ENCODE data around the gene PRDM4. TPM values are rescaled to one million over a fixed set of nuclear protein-coding genes. Genes with fewer than 3 reads are reported as not detected.
"Not testable (repeated sequence)": the region's sequence is repeated elsewhere in the genome, so short reads cannot be mapped to it uniquely, and the experiment has no call there.

The PRDM4 gene
- polyA plus RNA-seq, 10 donors = 14.7 to 21.0 (median 17.9) TPM

- DNase-seq = no peak
These were observed 13.6 kb upstream of the PRDM4 start, which contains the start of gene ASCL4 for GRCh38 chr12:107774349-107775029. Gene ASCL4 (plus strand): TSS chr12:107774704. CDS start chr12:107775219, 515 bp downstream.

- no peak for DNase-seq
These were observed 6.5 kb upstream of the PRDM4 start for GRCh38 chr12:107767466-107767865.

- no peak for DNase-seq
These were observed 4.4 kb upstream of the PRDM4 start for GRCh38 chr12:107765316-107765715.

GRCh38 chr12:107764626-107765025, 3.7 kb upstream of the PRDM4 start:
- no peak for DNase-seq

- DNase-seq = no peak
These were observed 1.9 kb upstream of the PRDM4 start for GRCh38 chr12:107762874-107763273.

GRCh38 chr12:107761502-107761904, 566 bp upstream of the PRDM4 start:
- DNase-seq = no peak

GRCh38 chr12:107760207-107760808, 629 bp downstream of the PRDM4 start:
- peak in 1 of 3 donors; percentile 45 for DNase-seq

- DNase-seq = peak in 1 of 3 donors; percentile 65
These were observed 1.5 kb downstream of the PRDM4 start for GRCh38 chr12:107759410-107759809.

GRCh38 chr12:107749083-107749482, 11.9 kb downstream of the PRDM4 start:
- DNase-seq = no peak

GRCh38 chr12:107748472-107748871, 12.5 kb downstream of the PRDM4 start:
- DNase-seq = peak in 1 of 3 donors; percentile 51

GRCh38 chr12:107736914-107737313, 24.0 kb downstream of the PRDM4 start:
- DNase-seq = no peak

- DNase-seq = no peak
These were observed 25.2 kb downstream of the PRDM4 start for GRCh38 chr12:107735763-107736162.

- DNase-seq = no peak
These were observed 26.8 kb downstream of the PRDM4 start for GRCh38 chr12:107734139-107734538.

GRCh38 chr12:107732365-107732764, 28.6 kb downstream of the PRDM4 start:
- no peak for DNase-seq

GRCh38 chr12:107731366-107731765, 29.6 kb downstream of the PRDM4 start:
- no peak for DNase-seq

- no peak for DNase-seq
These were observed 30.2 kb downstream of the PRDM4 start for GRCh38 chr12:107730618-107731341.

GRCh38 chr12:107727742-107728141, 33.2 kb downstream of the PRDM4 start:
- not testable (repeated sequence) for DNase-seq

GRCh38 chr12:107727327-107727726, 33.6 kb downstream of the PRDM4 start:
- DNase-seq = not testable (repeated sequence)

- no peak for DNase-seq
These were observed 42.3 kb downstream of the PRDM4 start for GRCh38 chr12:107718606-107719005.

GRCh38 chr12:107715780-107716179, 45.2 kb downstream of the PRDM4 start:
- DNase-seq = no peak

GRCh38 chr12:107705522-107705921, 55.4 kb downstream of the PRDM4 start:
- not testable (repeated sequence) for DNase-seq

- DNase-seq = no peak
These were observed 56.9 kb downstream of the PRDM4 start for GRCh38 chr12:107704041-107704440.

- DNase-seq = no peak
These were observed 58.8 kb downstream of the PRDM4 start for GRCh38 chr12:107702106-107702505.
